OCI-LY7 (cell line): ENCODE measurements around the gene TMPRSS5.

ENCODE experiments used
- EZH2phosphoT487 ChIP-seq: fragments of 200-600 bp; sonication (generic); IDR thresholded peaks from 2 replicates; pipeline ENCODE4 v1.6.1; 2018; ENCODE audit warnings: low read depth, borderline replicate concordance, mild to moderate bottlenecking, mixed run types, antibody characterized with exemption, low read length, moderate library complexity, mixed read lengths
- TF ChIP-seq, protein P1 (sequence below): fragments of 200-600 bp; sonication (generic); conservative IDR thresholded peaks from 2 replicates; pipeline ENCODE4 v1.5.1; 2014; ENCODE audit warnings: mild to moderate bottlenecking, antibody characterized with exemption, low read length, moderate library complexity, mixed read lengths

DNA sequence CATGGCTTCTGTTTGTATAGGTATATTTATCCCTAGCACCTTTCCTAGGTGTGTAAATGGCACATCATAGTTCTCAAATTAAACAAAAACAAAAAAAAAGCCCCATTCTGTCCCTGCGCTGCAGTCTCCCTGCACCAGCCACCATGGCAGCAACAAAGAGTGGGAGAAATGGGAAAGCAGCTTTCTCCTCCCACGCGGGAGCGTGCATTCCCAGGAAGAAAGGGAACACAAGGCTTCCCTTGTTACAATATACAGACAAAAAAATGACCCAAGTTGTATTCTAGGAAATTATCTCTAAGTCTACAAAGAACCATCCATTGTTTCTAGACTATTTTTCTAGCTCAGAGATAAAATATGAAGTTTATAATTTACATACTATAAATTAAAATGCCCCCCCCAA, 16.1 kb upstream of the TMPRSS5 start:
- TF ChIP-seq, protein P1, sequence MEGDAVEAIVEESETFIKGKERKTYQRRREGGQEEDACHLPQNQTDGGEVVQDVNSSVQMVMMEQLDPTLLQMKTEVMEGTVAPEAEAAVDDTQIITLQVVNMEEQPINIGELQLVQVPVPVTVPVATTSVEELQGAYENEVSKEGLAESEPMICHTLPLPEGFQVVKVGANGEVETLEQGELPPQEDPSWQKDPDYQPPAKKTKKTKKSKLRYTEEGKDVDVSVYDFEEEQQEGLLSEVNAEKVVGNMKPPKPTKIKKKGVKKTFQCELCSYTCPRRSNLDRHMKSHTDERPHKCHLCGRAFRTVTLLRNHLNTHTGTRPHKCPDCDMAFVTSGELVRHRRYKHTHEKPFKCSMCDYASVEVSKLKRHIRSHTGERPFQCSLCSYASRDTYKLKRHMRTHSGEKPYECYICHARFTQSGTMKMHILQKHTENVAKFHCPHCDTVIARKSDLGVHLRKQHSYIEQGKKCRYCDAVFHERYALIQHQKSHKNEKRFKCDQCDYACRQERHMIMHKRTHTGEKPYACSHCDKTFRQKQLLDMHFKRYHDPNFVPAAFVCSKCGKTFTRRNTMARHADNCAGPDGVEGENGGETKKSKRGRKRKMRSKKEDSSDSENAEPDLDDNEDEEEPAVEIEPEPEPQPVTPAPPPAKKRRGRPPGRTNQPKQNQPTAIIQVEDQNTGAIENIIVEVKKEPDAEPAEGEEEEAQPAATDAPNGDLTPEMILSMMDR: no peak
- TF ChIP-seq EZH2phosphoT487: no peak
